Stimulated activated CD4-positive, alpha-beta T cell treated with anti-CD3 and anti-CD28 coated beads, Interleukin-4, amount 100 ng/mL, for 4 hours (primary cell): Measurements from ENCODE around the gene FAM168A.
A peak's percentile ranks its signal among the peaks of the same experiment; 100 is the strongest.

Source experiments
- DNase-seq, 2 experiments: peaks; one replicate each; pipeline ENCODE4 v3.0.0-alpha.2; 2020

FAM168A gene

GRCh38 chr11:73554671-73555320 is 43.1 kb downstream of the FAM168A start:
- DNase-seq = no peak

- DNase-seq = no peak
These were observed 44.6 kb downstream of the FAM168A start for GRCh38 chr11:73553266-73553665.

DNA sequence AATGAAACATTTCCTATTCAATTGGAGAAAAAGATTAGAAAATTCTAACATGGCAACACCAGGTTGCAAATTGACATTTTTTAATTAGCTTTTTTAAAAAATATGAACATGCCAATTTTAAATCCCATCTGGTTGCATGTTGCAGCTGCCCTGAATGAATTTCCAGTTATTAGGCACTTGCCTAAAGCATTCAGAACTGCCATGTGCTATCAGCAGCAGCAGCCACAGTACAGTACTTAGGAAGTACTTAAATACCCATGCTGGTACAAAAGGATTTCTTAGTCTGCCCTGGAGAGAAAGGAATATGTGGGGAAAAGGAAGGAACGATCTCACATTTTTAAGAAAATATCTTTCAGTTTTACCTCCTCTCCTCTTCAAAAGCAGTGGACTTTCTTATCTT is 46.2 kb downstream of the FAM168A start:
- DNase-seq = no peak

DNA sequence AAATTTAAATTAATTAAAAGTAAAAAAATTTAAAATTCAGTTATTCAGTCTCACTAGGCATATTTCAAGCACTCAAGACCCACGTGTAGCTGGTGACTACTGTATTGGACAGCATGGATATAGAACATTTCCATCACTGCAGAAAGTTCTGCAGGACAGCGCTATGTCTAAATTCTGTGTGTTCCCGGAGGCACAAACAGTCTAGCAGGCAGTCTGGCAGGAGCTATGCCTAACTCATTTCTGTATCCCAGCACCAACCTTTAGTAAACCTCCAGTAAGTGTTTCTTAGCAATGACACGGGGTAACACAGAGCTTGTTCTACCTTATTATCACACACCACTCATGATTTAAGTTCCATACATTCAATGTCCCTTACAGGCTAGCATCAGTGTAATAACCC is 48.5 kb downstream of the FAM168A start:
- no peak for DNase-seq

- no peak for DNase-seq
These were observed 50.0 kb downstream of the FAM168A start for GRCh38 chr11:73547706-73548595.

DNA sequence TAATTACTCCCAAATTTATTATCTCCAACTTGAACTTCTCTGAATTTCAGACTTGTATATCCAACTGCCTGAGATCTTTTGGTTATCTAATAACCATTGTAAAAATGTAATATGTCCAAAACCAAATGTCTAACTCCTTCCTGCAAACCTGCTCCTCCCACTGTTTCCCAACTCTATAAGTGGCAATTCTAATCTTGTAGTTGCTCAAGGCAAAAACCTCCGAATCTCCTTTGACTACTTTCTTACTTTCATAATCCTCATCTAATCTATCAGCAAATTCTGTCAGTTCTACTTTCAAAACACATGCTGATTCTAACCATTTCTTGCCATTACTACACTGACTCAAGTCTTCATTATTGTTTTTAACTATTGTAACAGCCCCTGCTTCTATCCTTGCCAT is 55.7 kb downstream of the FAM168A start:
- DNase-seq = no peak

DNA sequence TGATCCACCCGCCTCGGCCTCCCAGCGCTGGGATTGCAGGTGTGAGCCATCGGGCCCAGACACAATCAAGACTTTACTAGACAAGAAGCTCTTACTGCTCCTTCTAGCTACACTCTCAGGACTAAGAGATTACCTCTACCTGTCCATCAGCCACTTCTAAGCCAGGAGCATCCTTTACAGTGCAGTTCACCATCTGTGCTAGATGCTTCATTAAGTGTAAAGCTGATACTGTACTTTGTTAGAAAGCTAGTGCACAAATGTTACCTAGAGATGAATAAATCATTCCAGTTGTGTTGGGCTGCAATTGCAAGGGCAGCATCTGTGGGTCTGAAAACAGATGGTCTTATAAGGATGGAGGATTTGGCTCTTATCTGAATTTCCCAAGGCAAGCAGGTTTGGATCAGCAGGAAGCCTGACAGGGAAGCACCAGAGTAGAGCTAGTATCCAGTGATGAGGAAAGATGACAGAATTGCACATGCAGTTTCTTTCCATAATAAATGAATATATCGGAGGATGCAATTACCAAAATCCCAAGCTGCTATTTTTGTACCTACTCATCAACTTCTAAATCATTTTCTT is 58.3 kb downstream of the FAM168A start:
- no peak for DNase-seq

DNA sequence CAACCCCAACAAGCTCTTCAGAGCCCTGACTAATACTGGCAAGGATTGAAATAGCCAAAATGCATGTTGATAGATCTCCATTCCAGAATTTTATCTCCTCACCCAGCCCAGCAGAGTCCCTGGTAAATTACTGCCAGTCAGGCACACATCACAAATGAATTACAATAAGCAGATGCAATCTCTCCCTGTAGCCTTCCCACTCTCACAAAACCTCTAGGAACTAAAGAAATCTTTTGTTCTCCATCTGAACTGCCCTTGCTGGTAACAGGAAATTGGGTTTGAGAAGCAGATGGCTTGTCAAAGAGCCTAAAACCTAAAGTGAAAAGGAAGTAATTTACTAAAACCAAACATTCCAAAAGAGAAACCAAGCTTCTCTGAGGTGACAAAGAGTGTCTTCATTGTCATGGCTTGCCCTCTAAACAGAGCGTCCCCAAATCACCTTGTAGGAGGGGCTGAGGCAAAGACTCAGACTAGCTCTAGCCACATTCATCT is 59.5 kb downstream of the FAM168A start:
- DNase-seq = no peak

DNA sequence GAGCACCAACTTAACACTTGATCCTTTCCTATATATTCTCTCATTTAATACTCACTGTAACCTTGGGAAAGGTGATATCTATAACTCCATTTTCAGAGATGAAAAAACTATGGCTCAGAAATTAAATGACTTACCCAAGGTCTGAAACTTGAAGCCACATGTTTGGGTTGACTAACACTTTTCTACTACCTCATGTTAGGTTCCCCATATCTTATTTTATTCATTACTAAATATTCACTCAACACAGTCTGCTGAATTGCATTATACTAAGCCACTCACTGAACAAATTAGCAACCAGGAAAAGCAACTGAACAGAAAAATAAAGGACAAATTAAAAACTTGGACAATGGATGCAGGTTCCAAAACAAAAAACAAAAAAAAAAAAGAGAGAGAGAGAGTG is 59.9 kb downstream of the FAM168A start:
- DNase-seq = no peak

GRCh38 chr11:73536961-73537360 is 61.0 kb downstream of the FAM168A start:
- DNase-seq = no peak

- no peak for DNase-seq
These were observed 65.6 kb downstream of the FAM168A start for GRCh38 chr11:73532310-73532709.

DNA sequence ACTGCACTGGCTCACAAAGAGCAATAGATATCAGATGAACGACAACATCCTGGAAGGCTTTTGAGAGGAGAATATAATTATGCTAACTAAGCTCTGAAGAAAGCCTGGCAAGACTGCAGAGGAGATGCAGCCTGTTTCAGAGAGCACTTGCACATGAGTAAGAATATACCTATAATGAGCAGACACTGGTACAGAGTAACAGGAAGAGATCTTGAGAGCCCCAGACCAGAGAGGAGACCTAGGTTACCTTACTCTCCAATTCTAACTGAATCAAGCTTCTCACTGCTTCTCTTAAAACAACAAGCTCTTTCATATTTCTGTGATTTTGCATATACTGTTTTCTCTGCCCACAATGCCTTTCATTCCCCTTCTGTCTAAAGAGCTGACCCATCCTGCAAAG is 66.5 kb downstream of the FAM168A start:
- DNase-seq = no peak

- DNase-seq = no peak
These were observed 67.8 kb downstream of the FAM168A start for GRCh38 chr11:73530109-73530508.

DNA sequence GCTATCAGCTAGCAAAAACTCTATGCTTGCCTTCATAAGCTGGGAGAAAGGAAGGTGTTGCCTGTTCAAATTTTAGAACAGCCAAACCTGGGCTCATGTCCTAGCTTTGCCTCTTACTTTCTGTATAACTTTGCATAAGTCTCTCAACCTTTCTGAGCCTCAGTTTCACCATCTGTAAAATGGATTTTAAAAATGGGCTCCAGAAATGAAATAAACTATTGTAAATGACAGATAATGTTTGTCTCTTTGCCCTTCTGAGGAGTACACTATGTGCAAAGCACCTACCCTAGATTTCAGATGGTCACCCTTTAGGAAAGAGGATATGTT is 68.7 kb downstream of the FAM168A start:
- DNase-seq = no peak

DNA sequence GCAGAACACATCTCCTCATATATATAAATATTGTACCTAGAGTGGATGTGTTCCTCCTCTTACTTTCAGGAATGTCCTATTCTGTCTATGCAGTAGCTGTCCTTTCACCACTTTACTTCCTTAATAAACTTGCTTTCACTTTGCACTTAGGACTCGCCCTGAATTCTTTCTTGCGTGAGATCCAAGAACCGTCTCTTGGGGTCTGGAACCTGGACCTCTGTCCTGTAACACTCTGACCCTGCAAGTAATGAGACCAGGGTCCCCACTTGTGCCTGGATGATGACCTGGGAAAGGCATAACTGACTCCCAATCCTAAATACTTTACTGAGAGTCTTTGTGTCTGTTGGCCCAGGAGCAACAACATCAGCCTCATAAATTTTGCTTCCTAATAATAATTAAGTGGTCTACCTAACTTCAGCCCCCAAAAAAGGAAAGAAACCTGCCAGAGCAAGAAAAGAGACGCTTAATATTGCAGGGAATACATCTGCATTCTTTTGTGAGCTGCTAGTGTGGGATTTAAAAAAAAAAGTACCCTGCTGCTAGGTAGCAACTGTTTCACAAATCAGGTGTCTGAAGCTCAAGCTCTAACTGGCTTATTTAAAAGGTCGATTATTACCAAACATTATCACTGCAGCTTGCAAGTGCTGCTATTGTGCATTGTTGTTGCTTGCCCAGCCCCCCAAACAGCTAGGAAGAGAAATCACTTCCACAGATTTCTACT is 69.3 kb downstream of the FAM168A start:
- DNase-seq = no peak

- no peak for DNase-seq
These were observed 69.9 kb downstream of the FAM168A start for GRCh38 chr11:73528013-73528412.

GRCh38 chr11:73525611-73526010 is 72.3 kb downstream of the FAM168A start:
- no peak for DNase-seq

GRCh38 chr11:73524774-73525173 is 73.1 kb downstream of the FAM168A start:
- no peak for DNase-seq

DNA sequence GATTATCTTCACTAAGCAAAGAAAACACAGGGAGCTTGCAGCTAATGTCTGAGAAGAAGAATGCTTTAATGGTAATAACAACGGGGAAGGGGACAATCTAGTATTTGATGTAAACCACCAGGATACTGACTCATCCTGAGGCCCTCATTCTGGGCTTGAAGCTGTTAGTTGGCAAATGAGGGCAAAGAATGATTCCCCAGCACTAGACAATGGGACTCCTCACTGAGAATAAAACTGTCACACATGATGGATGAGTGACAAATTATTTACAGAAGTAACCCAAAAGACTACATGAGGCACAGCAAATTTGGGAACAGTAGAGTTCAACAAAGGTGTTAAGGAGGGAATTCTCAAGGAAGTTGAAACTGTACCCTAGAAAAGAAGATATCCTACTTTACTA is 76.3 kb downstream of the FAM168A start:
- DNase-seq = peak in 1 of 2 experiments; percentile 2

GRCh38 chr11:73520353-73521061 is 77.4 kb downstream of the FAM168A start:
- no peak for DNase-seq

GRCh38 chr11:73519266-73519665 is 78.6 kb downstream of the FAM168A start:
- DNase-seq = no peak

- DNase-seq = no peak
These were observed 79.7 kb downstream of the FAM168A start for GRCh38 chr11:73518195-73518594.

DNA sequence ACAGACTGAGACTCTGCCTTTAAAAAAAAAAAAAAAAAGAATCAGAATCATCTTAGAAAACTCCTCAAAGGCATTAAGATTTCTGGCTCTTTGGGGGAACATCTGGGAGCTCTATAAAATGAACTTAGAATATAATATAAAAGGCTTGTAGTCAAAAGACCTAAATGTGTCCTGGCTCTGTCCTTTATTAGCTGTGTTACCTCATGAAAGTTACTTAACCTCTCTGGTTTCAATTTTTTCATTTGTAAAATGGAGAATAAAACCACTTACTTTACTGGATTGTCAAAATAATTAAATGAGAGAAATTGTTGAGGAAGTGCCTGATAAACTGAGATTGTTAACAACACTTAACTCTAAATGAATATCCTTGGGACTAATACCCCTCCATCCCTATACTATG is 81.8 kb downstream of the FAM168A start:
- DNase-seq = no peak
